ENCODE measurements around the gene ABCC11. TPM values are rescaled to one million over a fixed set of nuclear protein-coding genes. Genes with fewer than 3 reads are reported as not detected.

Gene ABCC11
- total RNA-seq, 1 donor from 2014 or later: not detected

- intact Hi-C loops (cut with DNase I): no loop called here
- no peak for ATAC-seq (ENCODE audit: poor library complexity)
These were observed 95.1 kb downstream of the ABCC11 start for GRCh38 chr16:48152226-48152625.

DNA sequence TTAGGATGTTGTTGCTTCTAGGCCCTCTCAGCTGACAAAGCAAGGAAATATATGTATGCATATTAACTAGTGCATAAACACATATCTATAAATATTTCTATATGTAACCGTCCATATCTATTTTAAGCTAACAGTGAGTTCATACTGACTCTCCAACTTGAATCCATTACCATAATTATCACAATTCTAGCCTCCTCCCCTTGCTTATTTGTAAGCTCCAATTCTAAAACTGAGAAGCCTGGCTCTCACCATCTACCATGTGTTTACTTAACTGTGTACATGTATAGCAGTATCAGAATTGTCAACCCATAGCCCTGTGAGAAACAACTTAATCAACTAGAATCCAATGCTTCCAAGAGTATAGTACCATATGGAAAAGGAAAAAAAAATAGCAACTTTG is 96.6 kb downstream of the ABCC11 start:
- ATAC-seq (ENCODE audit: poor library complexity): no peak
- intact Hi-C loops (cut with DNase I): no loop called here
- DNase-seq: no peak

More at GRCh38 chr16:48152226-48152625, 95.1 kb downstream of the ABCC11 start:
- no peak for DNase-seq

DNA sequence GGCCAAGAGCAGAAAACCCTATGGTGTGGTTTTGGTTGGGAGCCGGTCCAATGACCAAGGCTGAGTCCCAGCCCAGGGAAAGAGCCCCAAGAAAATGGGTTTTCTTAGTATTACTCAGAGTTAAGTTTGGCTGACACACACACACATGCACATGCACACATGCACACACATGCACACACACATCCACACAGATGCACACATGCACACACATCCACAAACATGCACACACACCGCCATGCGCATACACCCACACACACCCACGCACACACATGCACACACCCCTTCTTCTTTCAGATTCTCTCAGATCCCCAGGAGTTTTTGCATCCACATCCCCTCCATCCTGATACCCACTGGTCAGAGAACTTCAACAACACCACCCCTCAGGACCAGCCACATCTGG is 100.6 kb downstream of the ABCC11 start:
- no peak for DNase-seq
- intact Hi-C loops (cut with DNase I): no loop called here
- ATAC-seq (ENCODE audit: poor library complexity): no peak

GRCh38 chr16:48146131-48146530 is 101.2 kb downstream of the ABCC11 start:
- ATAC-seq (ENCODE audit: poor library complexity) (no peak), DNase-seq (no peak)
- intact Hi-C loops (cut with DNase I): no loop called here

DNA sequence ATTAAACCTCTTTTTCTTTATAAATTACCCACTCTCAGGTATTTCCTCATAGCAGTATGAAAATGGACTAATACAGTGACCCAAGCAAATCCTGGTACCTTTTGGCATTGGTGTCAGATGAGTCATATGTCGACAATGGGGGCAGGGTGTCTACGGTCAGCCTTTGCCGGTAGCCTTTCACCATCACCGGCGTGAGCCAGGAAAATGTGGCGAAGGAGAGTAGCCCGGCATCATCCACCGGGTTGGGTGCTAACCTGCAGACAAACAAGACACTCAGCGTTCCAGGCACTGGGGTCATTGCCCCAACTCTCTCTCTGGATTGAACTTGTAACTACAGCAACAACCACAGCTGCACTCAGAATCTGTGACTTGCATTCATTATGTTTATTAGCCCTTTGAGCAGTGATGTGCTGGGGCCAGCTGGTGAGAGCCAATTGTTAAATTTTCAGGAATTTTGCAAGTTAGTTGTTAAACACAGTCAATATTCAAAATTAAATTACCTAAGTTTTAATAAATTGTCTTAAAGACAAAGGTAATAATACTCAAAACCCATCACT is 103.4 kb downstream of the ABCC11 start:
- DNase-seq: no peak
- intact Hi-C loops (cut with DNase I): no loop called here
- ATAC-seq (ENCODE audit: poor library complexity): no peak

- DNase-seq: no peak
- intact Hi-C loops (cut with DNase I): no loop called here
- no peak for ATAC-seq (ENCODE audit: poor library complexity)
These were observed 106.5 kb downstream of the ABCC11 start for GRCh38 chr16:48140821-48141220.

DNA sequence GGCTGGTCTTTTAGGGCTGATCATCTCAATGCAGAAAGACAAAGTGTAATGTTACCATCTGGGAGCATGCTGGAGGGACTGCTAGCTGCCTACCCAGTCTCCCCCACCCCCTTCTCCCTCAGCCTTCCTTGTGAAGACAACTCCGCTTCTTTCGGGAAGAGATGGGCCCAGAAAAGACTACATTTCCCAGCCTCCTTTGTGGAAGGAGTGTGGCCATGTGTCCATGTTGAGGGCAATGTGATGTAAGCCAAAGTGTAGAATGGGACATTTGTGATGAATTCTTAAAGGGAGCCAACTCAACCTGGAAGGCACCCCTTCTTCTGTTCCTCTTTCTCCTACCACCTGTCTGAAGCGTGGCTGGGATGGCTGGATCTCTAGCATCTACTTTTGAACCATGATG is 107.8 kb downstream of the ABCC11 start:
- DNase-seq: no peak
- intact Hi-C loops (cut with DNase I): no loop called here
- ATAC-seq (ENCODE audit: poor library complexity): no peak

DNA sequence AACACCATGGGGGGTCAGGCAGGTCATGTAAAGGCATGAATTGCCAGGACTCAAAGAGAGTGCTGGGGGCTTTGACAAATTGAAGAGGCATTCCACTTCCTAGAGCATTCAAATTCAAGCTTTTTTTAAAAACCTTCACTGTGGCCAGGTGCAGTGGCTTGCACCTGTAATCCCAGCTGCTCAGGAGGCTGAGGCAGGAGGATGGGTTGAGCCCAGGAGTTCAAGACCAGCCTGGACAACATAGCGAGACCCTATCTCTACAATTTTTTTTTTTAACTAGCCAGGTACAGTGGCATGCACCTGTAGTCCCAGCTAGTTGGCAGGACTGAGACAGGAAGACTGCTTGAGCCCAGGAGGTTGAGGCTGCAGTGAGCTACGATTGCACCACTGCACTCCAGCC is 108.8 kb downstream of the ABCC11 start:
- ATAC-seq (ENCODE audit: poor library complexity): no peak

GRCh38 chr16:48137822-48138221 is 109.5 kb downstream of the ABCC11 start:
- intact Hi-C loops (cut with DNase I): no loop called here
- no peak for DNase-seq
- ATAC-seq (ENCODE audit: poor library complexity): no peak

More for the DNA sequence above, 108.8 kb downstream of the ABCC11 start:
- intact Hi-C loops (cut with DNase I): no loop called here
- DNase-seq: no peak

- peak; percentile 78 for ATAC-seq (ENCODE audit: poor library complexity)
- intact Hi-C loops (cut with DNase I): no loop called here
- no peak for DNase-seq
These were observed 110.6 kb downstream of the ABCC11 start for GRCh38 chr16:48136547-48137360.

DNA sequence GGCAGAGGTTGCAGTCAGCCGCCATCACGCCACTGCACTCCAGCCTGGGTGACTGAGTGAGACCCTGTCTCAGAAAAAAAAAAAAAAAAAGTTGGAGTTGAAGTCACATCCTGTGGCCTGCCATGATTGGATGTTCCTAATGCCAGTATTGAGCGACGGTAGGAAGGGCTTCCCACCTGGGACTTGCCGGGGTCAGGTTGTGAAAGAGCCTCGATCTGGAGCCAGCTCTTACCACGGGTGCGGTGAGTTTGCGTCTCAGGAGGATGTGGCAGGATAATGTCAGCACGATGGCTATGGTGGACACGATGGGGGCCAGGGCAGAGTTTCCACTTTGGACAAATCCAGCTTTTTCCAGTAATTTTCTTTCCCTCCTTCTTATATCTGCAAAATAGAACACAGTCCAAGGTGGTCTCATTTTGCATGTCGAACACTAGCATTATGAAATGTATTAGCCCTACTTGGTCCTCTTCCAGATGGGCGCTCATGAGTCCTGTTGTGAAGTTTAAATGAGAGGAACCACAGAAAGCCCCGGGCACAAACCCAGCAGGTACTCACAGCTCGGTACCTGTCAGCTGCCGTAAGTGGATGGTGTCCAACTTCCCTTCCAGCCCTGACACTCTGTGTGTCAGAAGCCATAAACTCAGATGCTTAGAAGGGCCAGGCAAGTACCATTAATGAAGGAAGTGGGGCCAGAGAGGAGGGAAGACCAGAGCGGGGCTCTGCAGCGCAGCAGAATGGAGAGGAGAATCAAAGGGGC is 113.7 kb downstream of the ABCC11 start:
- intact Hi-C loops (cut with DNase I): no loop called here
- DNase-seq: no peak
- no peak for ATAC-seq (ENCODE audit: poor library complexity)

DNA sequence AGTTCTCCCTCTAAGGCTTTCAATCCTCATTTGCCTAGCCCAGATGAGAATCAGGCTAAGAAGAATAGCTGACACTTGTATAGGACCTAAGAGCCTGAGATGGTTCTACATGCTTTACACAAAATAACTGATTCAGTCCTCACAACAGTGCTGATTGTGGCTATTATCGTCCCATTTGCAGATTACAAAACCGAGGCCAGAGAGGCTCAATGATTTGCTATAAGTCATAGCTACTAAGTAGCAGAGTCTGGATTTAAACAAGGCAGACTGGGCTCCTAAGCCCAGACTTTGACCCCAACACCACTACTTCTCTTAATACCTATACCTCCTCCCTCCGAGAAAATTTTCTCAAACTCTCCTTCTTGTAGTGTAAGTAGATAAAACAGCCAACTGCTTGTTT is 114.6 kb downstream of the ABCC11 start:
- DNase-seq (no peak), ATAC-seq (ENCODE audit: poor library complexity) (no peak)
- intact Hi-C loops (cut with DNase I): no loop called here

GRCh38 chr16:48131201-48131935 is 116.0 kb downstream of the ABCC11 start:
- no peak for DNase-seq
- intact Hi-C loops (cut with DNase I): no loop called here
- no peak for ATAC-seq (ENCODE audit: poor library complexity)

DNA sequence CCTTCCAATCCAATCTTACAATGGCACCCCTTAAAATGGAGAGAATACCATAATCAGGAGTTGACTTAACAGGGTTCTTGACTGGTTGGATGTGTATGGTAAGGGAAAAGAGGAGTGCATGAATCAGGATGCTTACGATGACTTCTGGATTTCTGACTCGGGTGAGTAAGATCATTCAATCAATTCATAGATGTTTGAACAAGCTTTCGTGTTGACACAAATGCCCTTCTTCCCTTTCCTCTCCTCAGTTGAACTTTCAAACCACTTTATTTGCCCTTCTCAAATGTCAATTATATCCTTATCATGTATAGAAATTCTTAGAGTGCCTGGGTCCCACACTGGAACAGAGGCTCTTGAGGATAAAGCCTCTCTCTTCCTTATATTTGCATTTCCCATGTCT is 117.4 kb downstream of the ABCC11 start:
- DNase-seq (no peak), ATAC-seq (ENCODE audit: poor library complexity) (no peak)
- intact Hi-C loops (cut with DNase I): no loop called here

GRCh38 chr16:48128769-48129168 is 118.6 kb downstream of the ABCC11 start:
- ATAC-seq (ENCODE audit: poor library complexity): no peak
- no peak for DNase-seq
- intact Hi-C loops (cut with DNase I): no loop called here

DNA sequence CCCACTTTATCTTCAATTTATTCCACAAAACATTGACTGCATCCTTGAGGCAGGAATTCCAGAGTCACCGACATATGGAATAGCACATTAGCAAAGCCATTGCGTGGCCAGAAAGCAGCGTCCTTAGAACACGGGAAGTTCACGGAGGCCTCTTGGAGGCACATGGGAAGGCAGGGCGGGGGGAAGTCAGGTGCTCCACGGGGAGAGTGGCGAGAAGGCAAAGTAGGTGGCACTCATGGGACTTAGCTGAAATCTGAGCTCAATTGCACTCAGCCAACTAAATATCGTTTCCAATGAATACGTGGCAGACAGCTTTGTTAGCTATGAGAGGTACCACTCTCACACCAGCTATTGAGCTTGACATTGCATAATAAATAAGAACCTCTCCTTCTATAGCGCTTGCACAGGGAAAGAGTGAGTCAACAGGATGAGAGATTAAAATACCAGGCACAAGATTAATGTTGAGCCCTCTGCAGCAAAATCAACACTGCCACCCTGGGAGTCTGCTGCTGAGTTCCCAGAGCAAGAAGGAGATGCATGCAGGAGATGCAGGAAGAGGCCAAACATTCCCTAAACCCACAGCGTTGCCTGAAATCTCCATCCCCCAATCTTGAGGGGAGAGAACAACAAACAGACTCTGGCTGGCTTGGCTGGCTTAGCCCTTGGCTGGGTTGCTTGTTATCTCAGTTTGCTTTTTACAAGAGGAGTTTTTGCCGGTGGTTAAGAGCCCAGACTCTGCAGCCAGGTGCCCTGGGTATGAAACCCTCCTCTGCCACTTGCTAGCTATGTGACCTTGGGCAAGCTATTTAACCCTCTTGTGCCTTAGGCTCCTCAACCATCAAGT is 120.3 kb downstream of the ABCC11 start:
- ATAC-seq (ENCODE audit: poor library complexity) (peak; percentile 69), DNase-seq (no peak)
- intact Hi-C loops (cut with DNase I): no loop called here

GRCh38 chr16:48125888-48126287 is 121.5 kb downstream of the ABCC11 start:
- ATAC-seq (ENCODE audit: poor library complexity) (no peak), DNase-seq (no peak)
- intact Hi-C loops (cut with DNase I): no loop called here

- no peak for DNase-seq
- intact Hi-C loops (cut with DNase I): no loop called here
- ATAC-seq (ENCODE audit: poor library complexity): no peak
These were observed 123.1 kb downstream of the ABCC11 start for GRCh38 chr16:48124266-48124665.

Measured in Right ventricle myocardium superior (tissue), 1 donor.